ENCODE measurements around the gene WIPF3.

Gene WIPF3, protein sequence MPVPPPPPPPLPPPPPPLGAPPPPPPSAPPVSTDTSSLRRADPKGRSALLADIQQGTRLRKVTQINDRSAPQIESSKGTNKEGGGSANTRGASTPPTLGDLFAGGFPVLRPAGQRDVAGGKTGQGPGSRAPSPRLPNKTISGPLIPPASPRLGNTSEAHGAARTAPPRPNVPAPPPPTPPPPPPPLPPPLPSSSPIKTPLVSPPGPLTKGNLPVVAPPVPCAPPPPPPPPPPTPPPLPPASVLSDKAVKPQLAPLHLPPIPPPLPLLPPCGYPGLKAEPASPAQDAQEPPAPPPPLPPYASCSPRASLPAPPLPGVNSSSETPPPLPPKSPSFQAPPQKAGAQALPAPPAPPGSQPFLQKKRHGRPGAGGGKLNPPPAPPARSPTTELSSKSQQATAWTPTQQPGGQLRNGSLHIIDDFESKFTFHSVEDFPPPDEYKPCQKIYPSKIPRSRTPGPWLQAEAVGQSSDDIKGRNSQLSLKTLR

DNA sequence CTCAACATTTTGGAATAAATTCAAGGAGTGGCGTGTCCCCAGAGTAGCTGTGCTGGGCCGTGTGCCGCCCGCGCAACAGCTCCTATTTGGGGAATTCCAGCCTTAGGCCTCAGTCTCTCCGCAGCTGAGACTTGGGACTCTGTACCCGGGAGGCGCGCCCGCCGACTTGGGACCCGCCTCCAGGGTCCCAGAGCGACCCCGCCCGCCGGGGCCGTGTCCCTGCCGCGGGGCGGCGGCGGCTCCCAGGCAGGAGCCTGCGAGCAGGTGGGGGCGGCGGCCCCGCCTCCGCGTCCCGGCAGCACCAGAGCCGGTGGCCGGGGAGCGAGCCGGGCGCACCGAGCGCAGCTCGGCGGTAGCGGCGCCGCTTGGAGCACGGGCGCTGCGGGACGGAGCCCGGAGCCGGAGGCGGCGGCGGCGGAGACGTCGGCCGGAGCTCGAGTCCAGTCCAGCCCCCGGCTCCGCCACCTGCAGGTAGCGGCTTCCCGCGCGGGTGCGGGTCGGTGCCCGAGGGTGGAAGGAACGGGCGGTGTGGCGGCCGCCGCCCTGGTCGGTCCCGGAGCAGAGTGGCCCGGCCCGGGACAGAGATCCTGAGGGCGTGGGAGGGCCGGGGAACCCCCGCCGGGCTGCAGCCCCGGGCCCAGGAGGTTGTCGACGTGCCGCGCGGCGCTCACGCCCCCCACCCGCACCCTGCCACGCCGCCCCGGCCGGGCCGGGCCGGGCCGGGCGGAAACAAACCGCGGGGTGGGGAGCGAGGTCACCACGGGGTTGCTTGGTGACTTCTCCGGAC lies at the start of gene WIPF3:
TSS of gene WIPF3 (plus strand) at position 301 of the 787 bp plus-strand sequence. CDS start 28,217 bp downstream, outside the sequence.
- no peak for DNase-seq

DNA sequence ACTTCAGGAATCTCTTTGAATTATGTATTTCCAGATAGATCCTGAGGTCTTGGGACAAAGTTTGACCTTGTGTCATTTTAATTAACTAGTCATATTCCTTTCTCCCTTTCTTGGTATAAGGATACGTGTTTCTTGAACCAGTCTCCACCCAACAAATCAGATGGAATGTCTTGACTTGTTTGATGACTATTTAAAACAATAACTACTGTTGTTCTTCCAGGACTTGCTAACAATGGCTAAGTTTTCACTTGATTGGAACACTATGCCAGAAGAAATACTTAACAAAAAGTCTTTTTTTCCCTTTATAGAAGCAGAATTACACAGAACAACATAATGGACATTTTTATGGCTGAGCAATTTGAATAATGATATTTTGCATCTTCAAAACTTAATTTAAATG lies 43.0 kb upstream of the WIPF3 start:
- no peak for DNase-seq

DNA sequence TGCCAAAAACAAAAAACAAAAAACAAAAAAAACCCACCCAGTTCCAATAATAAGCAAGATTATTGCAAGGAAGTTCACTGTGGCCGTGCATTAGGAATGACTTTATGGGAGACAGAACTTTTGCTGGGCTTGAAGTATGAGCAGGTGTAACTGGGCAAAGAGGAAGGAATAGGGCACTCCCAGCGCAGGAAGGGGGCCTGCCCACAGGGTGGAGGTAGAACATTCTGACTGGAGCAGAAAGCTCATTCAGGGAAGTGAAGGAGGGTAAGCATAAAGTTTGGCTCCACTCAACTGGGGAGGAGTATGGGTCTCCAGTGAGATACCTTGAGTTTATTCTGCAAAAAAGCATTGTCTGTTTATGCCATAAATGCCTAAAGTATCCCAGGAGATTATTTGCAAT lies 42.1 kb upstream of the WIPF3 start:
- DNase-seq: no peak

DNA sequence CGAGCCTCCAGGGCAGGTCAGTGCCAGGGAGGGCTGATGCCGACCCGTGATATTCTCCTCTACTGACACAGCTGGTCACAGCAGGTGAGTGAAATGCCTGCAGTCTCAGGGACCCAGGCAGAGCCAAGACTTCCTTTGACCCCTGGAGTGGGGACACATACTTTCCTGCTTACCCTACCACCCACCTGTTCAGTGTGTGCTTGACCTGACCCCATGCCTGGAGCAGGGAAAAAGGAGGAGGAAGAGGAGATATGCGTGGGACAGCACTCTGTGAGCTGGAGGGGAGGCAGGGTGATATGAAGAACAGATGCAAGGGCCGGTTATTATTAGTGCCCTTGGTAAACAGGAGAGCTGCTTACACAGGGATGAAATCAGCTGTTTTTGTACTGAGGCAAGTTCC lies 40.8 kb upstream of the WIPF3 start:
- DNase-seq: no peak

DNA sequence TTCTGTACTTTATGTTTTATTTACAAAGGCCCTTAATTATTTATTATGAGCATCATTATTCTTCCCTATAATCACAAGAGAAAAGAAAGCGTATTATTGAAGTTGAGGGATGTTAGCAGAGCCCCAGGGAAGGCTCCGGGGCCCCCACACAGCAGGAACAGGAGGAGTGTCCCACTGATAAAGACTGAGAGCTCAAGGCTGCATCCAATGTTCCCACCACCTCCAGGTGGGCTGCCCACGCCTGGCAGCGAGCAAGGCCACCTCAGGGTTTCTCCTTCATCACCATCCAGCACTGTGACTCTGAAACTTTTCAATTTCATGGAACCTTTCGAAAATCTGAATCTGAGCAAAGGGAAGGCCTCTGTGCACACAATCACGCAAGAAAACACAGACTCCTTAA lies 35.9 kb upstream of the WIPF3 start:
- no peak for DNase-seq

DNA sequence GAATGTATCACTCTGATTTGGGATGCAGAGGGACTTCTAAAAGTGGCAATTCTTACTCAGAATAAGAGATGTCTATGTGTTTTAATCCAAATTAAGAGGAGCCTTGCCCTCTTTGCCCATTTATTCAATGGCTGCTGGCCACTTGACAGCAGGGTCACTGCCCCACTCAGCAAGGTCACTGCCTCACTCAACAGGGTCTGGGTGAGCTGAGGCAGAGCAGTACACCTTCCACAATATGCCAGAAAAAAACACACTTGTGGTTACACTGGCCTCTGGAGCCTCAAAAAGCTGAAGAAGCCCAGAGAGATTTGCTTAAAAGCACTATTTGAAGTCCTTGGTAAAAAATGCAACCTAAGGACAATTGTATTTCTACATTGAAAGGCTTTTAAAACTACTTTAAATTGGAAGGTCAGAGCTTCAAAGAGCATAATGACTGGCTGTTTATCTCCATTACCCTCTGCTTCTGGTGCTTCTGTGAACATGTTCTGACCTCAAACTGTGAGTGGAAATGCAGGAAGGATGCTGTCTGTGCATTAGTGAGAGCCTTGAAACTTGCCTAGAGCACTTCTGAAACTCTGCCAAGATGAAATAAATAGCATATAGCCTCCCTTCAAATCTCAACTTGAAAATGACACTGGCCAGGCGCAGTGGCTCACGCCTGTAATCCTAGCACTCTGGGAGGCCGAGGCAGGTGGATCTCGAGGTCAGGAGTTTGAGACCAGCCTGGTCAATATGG lies 35.1 kb upstream of the WIPF3 start:
- DNase-seq: no peak

DNA sequence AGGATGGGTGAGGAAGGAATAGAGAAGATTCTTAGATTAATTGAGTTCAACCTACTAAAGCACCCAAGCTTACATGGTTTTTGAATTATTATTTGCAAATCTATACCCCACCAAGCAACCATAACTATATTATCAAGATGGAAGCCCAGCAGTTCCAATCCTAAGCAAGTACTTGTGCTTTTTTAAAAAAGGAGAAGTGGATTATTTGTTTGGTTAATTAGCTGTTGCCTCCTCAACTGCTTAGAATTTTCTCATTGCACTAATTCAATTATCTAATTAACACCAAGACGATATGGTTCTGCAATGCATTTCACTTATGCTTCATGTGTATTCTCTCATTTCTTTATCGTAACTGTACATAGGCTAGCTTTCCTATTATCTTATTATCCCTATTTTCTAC lies 27.3 kb upstream of the WIPF3 start:
- no peak for DNase-seq

DNA sequence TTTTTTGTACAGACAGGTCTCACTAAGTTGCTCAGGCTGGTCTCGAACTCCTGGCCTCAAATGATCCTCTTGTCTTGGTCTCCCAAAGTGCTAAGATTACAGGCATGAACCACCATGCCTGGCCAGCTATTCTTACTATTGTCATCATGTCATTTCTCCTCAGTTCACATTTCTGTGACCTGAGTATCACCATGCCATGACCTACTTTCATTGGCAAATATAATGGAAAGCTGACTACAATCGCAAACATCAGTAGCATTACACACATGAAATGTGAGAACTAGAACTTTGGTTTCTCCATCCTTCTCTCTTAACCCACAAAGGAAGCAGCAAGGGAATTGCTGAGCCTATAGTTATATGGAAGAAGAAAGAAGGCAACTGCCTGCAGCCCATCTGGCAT lies 26.0 kb upstream of the WIPF3 start:
- DNase-seq: no peak

DNA sequence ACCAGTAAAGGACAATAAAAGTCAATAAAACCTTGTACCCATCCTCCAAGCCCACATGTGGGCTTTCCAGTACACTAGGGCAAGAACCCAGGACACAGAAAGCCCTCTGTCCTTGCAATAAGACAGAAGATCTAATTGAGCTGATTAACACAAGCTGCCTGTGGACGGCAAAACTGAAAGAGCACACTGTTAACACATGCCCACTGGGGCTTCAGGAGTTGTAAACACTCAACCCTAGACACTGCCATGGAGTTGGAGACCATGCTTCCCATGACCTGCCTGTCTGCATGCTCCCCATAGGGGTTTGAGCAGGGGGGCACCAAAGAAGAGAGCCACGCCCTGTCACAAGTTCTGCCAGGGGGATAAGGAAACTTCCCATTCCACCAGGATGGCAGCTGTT lies 22.6 kb upstream of the WIPF3 start:
- no peak for DNase-seq

DNA sequence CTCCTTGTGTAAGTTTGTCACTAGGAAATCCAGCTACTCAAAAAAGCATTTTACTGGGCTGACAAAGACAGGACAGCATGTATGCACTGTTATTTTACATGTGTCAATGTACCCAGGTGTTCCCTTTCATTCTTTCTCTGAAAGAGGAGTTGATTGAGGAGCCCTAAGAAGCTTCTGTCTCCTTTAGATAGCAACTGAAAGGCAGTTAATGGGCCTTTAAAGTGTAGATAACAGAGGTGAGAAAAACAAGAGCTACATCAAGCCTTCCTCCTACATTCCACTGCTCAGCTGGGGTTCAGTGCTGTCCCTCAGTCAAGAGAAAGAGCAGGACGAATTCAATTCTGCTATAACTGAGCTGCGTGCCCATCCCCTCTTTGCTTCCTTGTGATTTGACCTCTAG lies 12.8 kb upstream of the WIPF3 start:
- DNase-seq: no peak

DNA sequence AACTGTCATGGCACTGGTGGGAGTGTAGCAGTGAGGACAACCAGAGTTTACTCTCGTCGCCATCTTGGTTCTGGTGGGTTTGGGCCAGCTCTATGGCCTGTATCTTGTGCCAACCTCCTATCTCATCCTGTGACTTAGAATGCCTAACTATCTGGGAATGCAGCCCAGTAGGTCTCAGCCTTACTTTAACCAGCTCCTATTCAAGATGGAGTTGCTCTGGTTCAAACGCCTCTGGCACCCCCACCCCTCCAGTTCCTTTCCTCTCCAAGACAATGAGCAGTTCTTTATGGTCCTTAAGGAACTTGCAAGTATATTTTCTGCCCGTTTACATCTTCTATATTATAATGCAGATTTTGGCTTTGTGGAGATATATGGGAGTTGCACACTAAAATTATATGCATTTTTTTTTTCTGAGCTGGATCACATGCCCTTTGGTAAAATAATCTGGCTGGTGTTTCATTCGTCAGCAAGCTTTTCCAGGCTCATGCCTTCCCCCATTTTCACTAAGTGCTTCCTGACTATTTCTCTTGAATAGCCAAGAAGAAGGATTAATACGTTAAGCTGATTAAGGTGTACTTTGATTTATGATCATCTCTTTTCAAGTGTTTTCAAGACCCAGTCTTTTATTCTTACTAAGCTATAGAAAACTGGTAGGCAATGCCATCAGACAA lies 11.2 kb upstream of the WIPF3 start:
- no peak for DNase-seq

DNA sequence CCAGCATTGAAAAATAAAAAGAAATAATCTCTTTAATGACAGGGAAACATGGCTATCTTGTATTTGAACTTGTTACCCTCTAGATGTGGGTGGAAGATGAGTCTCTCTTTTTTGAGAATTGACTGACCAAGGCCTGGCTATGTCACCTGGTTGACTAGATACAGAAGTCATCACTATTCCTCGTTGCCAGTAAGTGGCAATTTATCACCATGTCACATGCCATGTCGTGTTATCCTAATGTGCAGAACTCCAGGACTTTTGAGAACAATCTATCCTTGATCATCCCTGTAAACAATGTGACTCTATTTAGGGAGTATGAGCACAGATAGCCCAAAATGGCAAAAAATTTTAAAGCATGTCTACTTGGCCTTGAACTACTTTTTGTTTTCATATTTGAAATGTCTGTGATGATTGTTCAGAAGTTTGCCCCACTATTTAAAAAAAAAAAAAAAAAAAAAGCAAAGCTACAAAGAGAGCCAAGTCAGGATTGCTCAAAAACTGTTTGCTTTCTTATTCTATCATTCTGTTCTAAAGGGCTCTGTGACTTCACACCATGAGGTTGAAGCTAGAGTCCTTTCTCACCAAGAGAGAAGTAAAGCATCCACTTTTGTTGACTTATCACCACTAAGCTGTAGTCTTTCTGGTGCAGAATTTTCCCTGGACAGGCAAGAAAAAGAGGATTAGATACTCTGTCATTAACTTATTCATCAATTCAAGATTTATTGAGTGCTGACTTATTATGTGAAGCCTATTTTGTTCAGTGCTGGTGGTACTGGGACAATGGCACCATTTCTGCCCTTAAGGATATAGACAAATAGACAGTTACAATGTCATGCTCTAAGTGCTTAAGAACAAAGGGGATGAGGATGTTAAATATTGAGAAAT lies 10.4 kb upstream of the WIPF3 start:
- no peak for DNase-seq

DNA sequence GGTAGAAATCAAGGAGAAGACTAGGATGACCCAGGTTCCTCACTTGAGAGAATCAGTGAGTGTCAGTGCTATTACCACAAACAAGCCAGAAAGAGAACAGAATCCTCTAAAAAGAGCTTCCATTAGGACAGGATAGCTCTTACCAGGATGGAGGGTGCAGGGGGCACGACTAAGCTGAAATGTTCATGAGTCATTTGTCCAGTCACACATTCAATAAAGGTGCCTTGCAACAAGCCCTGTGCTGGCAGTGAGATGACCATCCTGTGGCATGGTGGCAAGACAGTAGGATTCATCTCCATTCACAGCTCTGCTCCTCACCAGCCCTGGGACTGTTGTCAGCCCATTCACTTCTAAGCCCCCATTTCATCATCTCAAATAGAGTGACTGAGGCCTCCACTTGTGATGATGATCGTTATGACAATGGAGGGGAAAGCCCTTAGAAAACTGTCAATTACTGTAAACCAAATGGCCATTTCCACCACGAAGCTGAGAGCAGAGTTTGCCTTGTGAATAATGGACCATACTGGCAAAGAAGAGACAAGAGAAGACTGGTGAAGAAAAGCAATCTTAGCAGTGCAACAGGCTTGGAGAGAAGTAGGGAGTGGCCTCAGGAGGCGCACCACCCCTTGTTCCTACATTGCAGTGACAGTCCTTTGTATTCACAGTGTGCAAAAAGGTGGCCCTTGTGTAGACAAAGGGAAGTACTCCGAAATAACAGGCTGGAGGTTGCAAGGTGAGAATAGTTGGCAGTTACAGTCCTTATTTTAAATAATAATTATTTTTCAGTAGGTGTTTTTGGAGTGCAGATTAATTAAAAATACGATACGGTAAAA lies 9.0 kb upstream of the WIPF3 start:
- no peak for DNase-seq

DNA sequence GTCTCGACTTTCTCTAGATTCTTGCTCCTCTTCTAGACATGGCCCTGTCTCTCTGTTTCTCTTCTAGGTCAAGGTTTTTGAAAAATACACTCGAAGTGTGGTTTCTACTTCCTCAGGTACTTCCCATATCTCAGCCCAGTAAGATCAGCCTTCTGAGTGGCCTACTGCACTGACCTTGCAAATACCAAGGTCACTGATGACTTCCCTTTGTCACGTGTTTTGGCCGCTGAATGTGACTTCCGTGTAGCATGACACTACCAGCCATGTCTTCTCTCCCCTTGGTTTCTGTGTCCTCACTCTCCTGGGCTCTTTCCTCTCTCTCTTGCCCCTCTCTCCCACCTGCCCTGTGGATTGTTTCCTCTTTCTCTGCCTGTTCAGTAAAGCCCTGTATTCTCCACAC lies 7.9 kb upstream of the WIPF3 start:
- no peak for DNase-seq

DNA sequence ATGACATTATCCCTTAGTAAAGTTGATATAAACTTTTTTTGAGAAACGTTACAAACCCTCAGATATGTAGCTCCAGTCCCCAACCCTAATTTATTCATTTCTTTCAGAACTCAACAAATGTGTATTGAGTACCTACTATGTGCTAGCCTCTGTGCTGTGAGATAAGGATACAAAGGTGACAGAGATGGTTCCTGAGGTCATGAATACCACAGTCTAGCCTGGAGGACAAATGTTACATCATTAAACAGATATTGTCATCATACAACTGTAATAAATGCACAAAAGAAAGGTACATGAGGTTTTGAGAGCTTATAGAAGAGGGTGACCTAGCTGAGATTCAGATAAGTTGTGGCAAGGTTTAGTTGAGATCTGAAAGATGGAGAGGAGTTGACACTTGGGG lies 4.4 kb upstream of the WIPF3 start:
- no peak for DNase-seq

DNA sequence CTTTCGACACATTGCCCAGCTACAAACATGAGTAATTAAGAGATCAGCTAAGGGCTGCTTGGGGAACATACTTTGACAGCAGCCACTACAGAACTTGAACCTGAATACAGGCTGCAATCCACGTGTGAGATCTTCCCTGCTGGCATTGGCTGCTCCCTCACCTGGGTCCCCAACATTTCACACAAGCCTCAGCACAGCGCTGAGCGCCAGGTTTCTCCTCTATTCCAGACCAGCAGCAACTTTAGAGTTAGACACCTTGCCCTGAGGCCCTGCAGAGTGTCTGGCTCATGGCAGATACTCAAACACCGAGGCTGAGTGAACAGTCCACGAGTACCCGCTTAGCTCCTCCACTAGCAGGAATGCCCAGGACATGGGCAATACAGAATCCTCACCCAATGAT lies 1.3 kb upstream of the WIPF3 start:
- no peak for DNase-seq

DNA sequence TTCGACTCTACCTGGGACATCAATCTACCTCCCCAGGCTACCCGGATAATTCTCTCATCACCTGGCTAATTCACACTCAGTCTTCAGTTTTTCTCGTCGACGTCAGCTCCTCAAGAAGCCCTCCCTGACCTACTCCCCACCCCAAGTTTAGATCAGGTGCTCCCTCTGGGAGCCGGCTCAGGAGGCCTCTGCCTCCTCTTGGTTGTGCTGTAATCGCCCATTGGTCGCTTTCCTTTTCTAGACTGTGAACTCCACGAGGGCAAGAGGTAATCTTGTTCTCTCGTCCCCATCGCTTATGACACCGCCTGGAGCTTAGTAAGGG lies 461 bp upstream of the WIPF3 start:
- no peak for DNase-seq

DNA sequence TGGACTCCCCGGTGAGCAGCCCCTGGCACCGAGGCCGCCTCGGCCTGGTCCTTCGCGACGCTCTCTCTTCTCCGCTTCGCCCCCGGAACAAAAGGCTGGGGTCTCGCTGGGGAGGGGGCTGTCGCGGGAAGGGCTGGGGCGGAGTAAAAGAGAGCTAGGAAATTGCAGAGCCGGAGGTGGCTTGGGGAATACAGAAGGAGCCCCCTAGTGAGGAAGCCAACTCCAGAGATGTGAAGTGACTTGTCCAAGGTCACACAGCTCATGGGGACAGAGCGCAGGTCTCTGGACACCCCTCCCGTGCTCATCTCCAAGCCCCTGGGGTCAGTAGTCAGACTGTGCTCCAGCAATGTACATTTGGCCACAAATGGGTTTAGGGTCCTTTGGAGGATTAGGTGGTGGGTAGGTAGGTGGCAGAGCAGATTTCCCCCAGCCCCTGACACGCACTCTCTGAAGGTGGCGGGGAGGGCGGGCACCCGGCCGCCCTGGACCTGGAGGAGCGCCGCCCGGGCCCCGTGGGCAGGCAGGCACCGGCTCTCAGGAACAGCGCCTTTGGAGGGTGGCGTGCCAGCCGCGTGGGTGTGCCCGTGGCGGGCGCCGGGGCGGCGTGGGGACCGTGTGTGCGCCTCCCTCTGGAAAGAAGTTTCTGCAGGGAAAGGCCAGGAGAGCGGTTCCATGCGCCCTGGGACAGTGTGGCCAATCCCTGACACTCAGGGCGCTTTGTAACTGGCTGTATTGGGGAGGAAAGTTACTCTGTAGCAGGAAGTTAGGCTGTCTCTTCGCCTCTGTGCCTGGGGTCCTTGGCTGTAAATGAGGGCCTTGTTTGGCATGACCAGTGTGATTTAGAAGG lies 910 bp downstream of the WIPF3 start:
- DNase-seq: no peak

DNA sequence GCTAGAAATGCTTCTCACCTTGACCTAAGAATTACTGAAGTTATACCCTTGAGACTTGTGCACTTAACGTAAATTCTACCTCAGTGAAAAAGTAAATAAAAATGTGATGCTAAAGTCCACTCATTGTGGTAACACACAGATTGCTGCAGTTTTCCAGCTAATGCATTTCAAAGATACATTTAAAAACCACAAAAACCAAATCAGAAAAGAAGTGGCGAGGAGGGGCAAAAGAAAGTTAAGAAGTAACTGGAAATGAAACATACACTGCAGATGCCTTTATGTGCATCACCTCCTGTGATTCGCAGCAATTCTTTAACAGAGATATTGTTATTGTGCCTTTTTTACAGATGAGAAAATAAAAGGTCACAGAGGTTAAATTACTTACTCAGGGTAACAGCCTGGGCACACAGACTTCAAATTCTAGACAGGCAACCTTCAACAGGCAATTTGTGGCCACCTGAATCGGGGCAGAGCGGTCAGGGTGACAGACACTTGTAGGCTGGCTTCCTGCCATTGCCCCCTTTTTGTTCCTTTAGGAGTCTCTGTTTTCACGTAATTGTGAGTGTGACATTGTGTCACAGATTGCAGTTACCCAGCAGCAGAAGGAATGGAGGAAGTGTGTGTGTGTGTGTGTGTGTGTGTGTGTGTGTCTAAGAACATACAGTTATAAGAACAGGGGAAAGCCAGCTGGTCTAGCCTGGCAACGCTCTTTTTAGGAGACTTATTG lies 1.9 kb downstream of the WIPF3 start:
- no peak for DNase-seq
